Fibroblast of villous mesenchyme (primary cell): Measurements from ENCODE around the gene KIF13A. TPM values are rescaled to one million over a fixed set of nuclear protein-coding genes. Genes with fewer than 3 reads are reported as not detected.
"Not testable (repeated sequence)": the region's sequence is repeated elsewhere in the genome, so short reads cannot be mapped to it uniquely, and the experiment has no call there.

ENCODE experiments used
- DNase-seq: peaks from one replicate; pipeline ENCODE4 v3.0.0-alpha.2; 2010; ENCODE audit warnings: low read depth
- H3K4me3 ChIP-seq: 2 replicates; pipeline ENCODE4 v1.5.1; 2011; ENCODE audit warnings: low read depth, mild to moderate bottlenecking, low read length
- CTCF ChIP-seq: IDR thresholded peaks from 2 replicates; pipeline ENCODE4 v1.5.1; 2012; ENCODE audit warnings: low read depth, mild to moderate bottlenecking, low read length; ENCODE audit not compliant: insufficient read depth
- total RNA-seq: library from RNA; depleted of rRNA; stranded (reverse); fragments of >200 nt; gene quantifications from 2 replicates; pipeline ENCODE4 v1.2.3, GENCODE V29; 2012

KIF13A gene
- total RNA-seq, 1 donor, result 49.2 TPM

- TF ChIP-seq CTCF, result no peak
- DNase-seq, result no peak
Measured at GRCh38 chr6:17820055-17820454, 167.4 kb downstream of the KIF13A start.

GRCh38 chr6:17817763-17818162, 169.7 kb downstream of the KIF13A start:
- TF ChIP-seq CTCF, result no peak
- no peak for DNase-seq
- no peak overlapping the region for H3K4me3 ChIP-seq

More at GRCh38 chr6:17820055-17820454, 167.4 kb downstream of the KIF13A start:
- no peak overlapping the region for H3K4me3 ChIP-seq

- no peak overlapping the region for H3K4me3 ChIP-seq
- peak; percentile 36 for DNase-seq
- peak; percentile 32 for TF ChIP-seq CTCF
Measured at GRCh38 chr6:17816921-17817611, 170.4 kb downstream of the KIF13A start.

GRCh38 chr6:17813542-17813941, 173.9 kb downstream of the KIF13A start:
- DNase-seq, result no peak
- H3K4me3 ChIP-seq, result no peak overlapping the region
- TF ChIP-seq CTCF, result no peak

GRCh38 chr6:17812311-17812710, 175.1 kb downstream of the KIF13A start:
- DNase-seq, result no peak
- H3K4me3 ChIP-seq, result no peak overlapping the region
- no peak for TF ChIP-seq CTCF

- no peak overlapping the region for H3K4me3 ChIP-seq
- TF ChIP-seq CTCF, result no peak
- DNase-seq, result no peak
Measured at GRCh38 chr6:17808609-17809008, 178.8 kb downstream of the KIF13A start.

- DNase-seq, H3K4me3 ChIP-seq: not testable (repeated sequence)
Measured at GRCh38 chr6:17807431-17807830, 180.0 kb downstream of the KIF13A start.
